Rectal smooth muscle tissue (tissue), 1 donor: Measurements from ENCODE around the gene OCLN.
"Not testable (repeated sequence)": the region's sequence is repeated elsewhere in the genome, so short reads cannot be mapped to it uniquely, and the experiment has no call there.

ENCODE experiments used
- H3K27ac ChIP-seq: one replicate; pipeline ENCODE4 v1.7.0; 2013; ENCODE audit warnings: low read depth, low read length, inconsistent platforms
- H3K27me3 ChIP-seq: one replicate; pipeline ENCODE4 v1.7.0; 2013; ENCODE audit warnings: low read length; ENCODE audit not compliant: control insufficient read depth, insufficient read depth
- H3K36me3 ChIP-seq: one replicate; pipeline ENCODE4 v1.7.0; 2013; ENCODE audit warnings: low read length; ENCODE audit not compliant: control insufficient read depth, insufficient read depth
- H3K4me1 ChIP-seq: one replicate; pipeline ENCODE4 v1.7.0; 2013; ENCODE audit warnings: low read length; ENCODE audit not compliant: control insufficient read depth, insufficient read depth
- H3K4me3 ChIP-seq: one replicate; pipeline ENCODE4 v1.7.0; 2013; ENCODE audit warnings: low read length
- H3K9ac ChIP-seq: one replicate; pipeline ENCODE4 v1.7.0; 2013; ENCODE audit warnings: low read length

Gene OCLN

GRCh38 chr5:69541347-69541746, 48.8 kb downstream of the OCLN start:
- H3K4me1 ChIP-seq, H3K4me3 ChIP-seq, H3K36me3 ChIP-seq, H3K27me3 ChIP-seq, H3K9ac ChIP-seq, H3K27ac ChIP-seq: not testable (repeated sequence)

GRCh38 chr5:69542838-69543618, 50.4 kb downstream of the OCLN start:
- not testable (repeated sequence) for H3K27me3 ChIP-seq, H3K9ac ChIP-seq, H3K4me1 ChIP-seq, H3K27ac ChIP-seq, H3K4me3 ChIP-seq, H3K36me3 ChIP-seq

- H3K4me3 ChIP-seq, H3K4me1 ChIP-seq, H3K36me3 ChIP-seq, H3K27ac ChIP-seq, H3K9ac ChIP-seq, H3K27me3 ChIP-seq: not testable (repeated sequence)
These were observed 52.0 kb downstream of the OCLN start for GRCh38 chr5:69544602-69545001.

- peak within 1 kb of the TSS; percentile 53 for H3K4me3 ChIP-seq
- H3K9ac ChIP-seq, H3K27me3 ChIP-seq, H3K27ac ChIP-seq, H3K4me1 ChIP-seq, H3K36me3 ChIP-seq: not testable (repeated sequence)
These were observed 67.3 kb downstream of the OCLN start, which contains the start of gene GTF2H2C for GRCh38 chr5:69559908-69560330. GTF2H2C (plus strand) TSS chr5:69560191; CDS start chr5:69565133, 4,942 bp downstream.

GRCh38 chr5:69560587-69561431, 68.2 kb downstream of the OCLN start:
- not testable (repeated sequence) for H3K36me3 ChIP-seq, H3K9ac ChIP-seq, H3K4me1 ChIP-seq, H3K27me3 ChIP-seq, H3K27ac ChIP-seq, H3K4me3 ChIP-seq

DNA sequence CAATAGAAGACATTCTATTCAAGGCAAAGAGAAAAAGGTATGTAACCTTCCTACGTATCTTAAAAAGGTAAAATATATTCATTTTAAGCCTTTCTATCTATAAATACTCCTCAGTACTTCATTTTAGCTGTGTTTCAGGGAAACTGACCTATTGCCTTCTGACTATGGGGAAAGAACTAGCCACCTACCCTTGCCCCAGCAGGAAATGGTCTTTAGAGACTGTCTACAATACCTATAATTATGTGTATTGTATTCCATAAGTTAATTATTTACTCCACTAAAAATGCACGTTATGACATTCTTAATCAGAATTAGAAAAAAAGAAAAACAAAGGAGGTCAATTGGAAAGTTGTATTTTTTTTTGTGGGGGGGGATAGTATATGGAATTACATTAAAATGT, 73.6 kb downstream of the OCLN start:
- H3K4me1 ChIP-seq, H3K9ac ChIP-seq, H3K36me3 ChIP-seq, H3K27me3 ChIP-seq, H3K27ac ChIP-seq, H3K4me3 ChIP-seq: not testable (repeated sequence)

DNA sequence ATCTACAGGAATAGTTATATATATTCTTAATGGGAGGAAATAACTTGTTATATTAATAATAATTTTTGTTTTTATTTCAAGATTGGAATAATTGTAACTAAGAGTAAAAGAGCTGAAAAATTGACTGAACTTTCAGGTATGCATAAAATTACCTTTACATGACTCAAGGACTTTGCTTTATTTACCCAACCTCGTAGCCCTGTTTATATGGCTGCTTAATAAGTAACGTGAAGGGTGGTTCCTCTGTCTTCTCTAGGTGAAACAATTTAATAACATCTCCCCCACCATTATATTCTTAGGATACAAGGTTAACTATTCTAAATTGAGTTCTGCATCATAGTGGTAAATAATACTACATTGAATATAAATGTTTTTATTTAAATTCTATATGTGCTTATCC, 75.5 kb downstream of the OCLN start:
- H3K27me3 ChIP-seq, H3K9ac ChIP-seq, H3K4me3 ChIP-seq, H3K27ac ChIP-seq, H3K4me1 ChIP-seq, H3K36me3 ChIP-seq: not testable (repeated sequence)

DNA sequence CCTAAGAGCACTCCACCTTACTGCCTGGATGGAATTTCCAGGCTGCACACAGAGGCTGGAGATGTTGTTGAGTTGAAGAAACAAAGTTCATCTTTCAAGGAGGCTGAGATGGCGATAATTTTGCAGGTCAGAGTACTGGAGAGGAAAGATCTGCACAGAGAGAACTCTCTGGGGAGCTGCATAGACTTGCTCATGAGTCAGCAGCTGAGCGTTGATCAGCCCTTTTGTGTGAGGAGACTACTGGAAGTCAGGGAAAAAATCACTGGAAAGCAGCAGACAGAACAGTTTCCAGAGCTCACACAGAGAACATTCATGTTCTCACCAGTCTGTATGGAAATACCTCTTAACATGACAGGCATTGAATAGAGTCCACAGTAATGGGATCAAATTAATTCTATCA, 90.8 kb downstream of the OCLN start:
- H3K9ac ChIP-seq, H3K4me3 ChIP-seq, H3K36me3 ChIP-seq, H3K27me3 ChIP-seq, H3K27ac ChIP-seq, H3K4me1 ChIP-seq: not testable (repeated sequence)

DNA sequence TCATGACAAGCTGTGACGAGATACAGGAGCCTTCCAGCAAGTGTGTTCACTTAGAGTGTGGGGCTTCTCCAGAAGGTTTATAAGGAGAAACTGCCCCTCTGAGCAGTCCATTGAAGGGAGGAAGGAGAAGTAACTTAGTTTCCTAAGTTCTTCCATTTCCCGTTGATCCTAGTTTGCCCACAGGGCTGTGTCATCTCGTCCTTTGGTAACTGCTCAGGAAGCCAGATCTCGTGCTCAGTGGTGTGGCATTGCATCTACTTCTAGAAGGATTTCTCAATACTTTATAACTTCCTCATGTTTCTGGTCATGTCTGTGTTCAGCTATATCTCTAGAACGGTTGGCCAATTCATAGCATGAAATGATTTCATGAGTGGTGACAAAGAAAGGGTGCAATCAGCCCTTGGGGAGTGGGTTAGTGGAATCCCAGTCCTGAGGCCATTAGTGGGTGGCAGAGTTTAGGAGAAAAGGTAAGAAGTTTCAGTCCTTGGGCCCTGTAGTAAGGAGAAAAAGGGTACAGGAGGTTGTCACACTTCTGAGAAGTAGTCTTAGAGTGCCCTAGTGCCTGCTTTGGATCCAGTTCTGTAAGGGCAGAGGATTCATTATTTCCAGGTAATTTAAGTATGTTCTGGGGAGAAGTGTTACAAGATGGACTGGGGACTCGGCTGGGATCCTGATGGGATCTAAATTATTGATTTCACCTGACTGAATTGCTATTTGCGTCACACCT, 103.7 kb downstream of the OCLN start:
- H3K27ac ChIP-seq, result not testable (repeated sequence)

GRCh38 chr5:69601947-69602346, 109.4 kb downstream of the OCLN start:
- not testable (repeated sequence) for H3K9ac ChIP-seq, H3K36me3 ChIP-seq, H3K27ac ChIP-seq, H3K27me3 ChIP-seq, H3K4me1 ChIP-seq, H3K4me3 ChIP-seq

More for the DNA sequence above, 103.7 kb downstream of the OCLN start:
- H3K36me3 ChIP-seq, H3K4me3 ChIP-seq, H3K9ac ChIP-seq, H3K4me1 ChIP-seq, H3K27me3 ChIP-seq: not testable (repeated sequence)

DNA sequence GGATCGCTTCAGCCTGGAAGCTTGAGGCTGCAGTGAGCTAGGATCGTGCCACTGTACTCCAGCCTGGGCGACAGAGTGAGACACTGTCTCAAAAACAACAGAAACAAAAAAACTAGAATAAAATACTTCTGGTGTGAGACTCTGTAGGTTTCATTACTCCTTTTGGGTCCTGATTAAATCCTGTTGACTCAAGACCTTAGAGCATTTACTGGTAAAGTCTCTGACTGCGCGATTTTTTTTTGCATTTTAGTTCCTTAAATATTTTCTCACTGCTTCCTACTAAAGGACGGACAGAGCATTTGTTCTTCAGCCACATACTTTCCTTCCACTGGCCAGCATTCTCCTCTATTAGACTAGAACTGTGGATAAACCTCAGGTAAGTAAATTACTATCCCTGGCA, 114.2 kb downstream of the OCLN start:
- H3K4me3 ChIP-seq, H3K9ac ChIP-seq, H3K27me3 ChIP-seq, H3K36me3 ChIP-seq, H3K4me1 ChIP-seq, H3K27ac ChIP-seq: not testable (repeated sequence)
